Omental fat pad (tissue), 4 donors: ENCODE measurements around the gene TRMT2A. TPM values are rescaled to one million over a fixed set of nuclear protein-coding genes. Genes with fewer than 3 reads are reported as not detected.
"Not testable (repeated sequence)": the region's sequence is repeated elsewhere in the genome, so short reads cannot be mapped to it uniquely, and the experiment has no call there.

Source experiments
- ATAC-seq: fragments of 150-250 bp; one replicate; pipeline ENCODE4 v1.9.1; 2016; ENCODE audit warnings: mild to moderate bottlenecking, moderate library complexity; ENCODE audit not compliant: low FRiP score
- DNase-seq: peaks from one replicate; pipeline ENCODE4 v3.0.0-alpha.2; 2019; ENCODE audit warnings: low spot score
- total RNA-seq, 4 donors: library from RNA; depleted of rRNA; stranded (reverse); fragments of >200 nt; gene quantifications; one replicate each; pipeline ENCODE4 v1.1.0, GENCODE V29; 2016
- TF ChIP-seq, protein P1 (sequence below), 3 donors: fragments of 450-650 bp; IDR thresholded peaks; one replicate each; pipeline ENCODE4 v1.5.1; 2016 to 2017; ENCODE audit warnings: antibody characterized with exemption in 3 of 3, mild to moderate bottlenecking in 3 of 3, moderate library complexity in 2 of 3

TRMT2A gene, protein sequence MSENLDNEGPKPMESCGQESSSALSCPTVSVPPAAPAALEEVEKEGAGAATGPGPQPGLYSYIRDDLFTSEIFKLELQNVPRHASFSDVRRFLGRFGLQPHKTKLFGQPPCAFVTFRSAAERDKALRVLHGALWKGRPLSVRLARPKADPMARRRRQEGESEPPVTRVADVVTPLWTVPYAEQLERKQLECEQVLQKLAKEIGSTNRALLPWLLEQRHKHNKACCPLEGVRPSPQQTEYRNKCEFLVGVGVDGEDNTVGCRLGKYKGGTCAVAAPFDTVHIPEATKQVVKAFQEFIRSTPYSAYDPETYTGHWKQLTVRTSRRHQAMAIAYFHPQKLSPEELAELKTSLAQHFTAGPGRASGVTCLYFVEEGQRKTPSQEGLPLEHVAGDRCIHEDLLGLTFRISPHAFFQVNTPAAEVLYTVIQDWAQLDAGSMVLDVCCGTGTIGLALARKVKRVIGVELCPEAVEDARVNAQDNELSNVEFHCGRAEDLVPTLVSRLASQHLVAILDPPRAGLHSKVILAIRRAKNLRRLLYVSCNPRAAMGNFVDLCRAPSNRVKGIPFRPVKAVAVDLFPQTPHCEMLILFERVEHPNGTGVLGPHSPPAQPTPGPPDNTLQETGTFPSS
- 10 to 100 TPM; 32.4 to 58.5 (median 49.0) TPM for total RNA-seq

DNA sequence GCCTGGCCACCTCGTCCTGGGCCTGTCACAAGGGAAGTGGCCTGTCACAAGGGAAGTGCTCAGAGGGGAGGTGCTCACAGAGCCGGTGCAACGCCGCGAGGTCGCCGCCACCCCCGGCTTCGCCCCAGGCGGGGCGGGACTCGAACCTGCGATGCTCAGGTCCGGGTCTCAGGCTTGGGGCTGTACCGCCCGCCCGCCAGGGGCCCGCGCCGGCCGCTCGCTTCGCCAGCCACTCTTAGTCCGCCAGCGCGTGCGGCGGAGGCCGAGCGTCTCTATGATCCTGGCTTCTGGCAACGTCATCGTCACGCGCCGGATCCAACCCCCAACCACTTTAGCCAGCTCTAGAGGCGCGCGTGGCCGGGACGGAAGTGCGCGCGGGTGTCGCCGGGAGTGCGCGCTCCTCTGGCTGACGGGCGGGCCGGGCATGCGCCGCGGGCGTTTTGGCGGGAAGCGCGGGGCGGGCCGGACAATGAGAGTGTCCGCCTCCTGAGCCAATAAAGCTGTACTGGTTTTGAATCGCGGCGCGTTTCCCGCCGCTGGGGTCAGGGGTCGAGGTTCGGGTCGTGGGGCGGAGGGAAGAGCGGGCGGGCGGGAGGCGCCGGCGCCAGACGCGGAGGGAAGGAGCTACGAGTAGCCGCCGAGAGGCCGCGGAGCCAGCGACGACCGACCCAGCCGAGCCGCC is at the start of gene TRMT2A:
TSS of gene TRMT2A (minus strand) at position 276 of the 682 bp plus-strand sequence. CDS start 320 bp downstream, outside the sequence.
- TF ChIP-seq, protein P1, sequence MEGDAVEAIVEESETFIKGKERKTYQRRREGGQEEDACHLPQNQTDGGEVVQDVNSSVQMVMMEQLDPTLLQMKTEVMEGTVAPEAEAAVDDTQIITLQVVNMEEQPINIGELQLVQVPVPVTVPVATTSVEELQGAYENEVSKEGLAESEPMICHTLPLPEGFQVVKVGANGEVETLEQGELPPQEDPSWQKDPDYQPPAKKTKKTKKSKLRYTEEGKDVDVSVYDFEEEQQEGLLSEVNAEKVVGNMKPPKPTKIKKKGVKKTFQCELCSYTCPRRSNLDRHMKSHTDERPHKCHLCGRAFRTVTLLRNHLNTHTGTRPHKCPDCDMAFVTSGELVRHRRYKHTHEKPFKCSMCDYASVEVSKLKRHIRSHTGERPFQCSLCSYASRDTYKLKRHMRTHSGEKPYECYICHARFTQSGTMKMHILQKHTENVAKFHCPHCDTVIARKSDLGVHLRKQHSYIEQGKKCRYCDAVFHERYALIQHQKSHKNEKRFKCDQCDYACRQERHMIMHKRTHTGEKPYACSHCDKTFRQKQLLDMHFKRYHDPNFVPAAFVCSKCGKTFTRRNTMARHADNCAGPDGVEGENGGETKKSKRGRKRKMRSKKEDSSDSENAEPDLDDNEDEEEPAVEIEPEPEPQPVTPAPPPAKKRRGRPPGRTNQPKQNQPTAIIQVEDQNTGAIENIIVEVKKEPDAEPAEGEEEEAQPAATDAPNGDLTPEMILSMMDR (IDR thresholded peaks at IDR 0.05), result no peak
- peak; percentile 94 for ATAC-seq
- peak; percentile 96 for DNase-seq

DNA sequence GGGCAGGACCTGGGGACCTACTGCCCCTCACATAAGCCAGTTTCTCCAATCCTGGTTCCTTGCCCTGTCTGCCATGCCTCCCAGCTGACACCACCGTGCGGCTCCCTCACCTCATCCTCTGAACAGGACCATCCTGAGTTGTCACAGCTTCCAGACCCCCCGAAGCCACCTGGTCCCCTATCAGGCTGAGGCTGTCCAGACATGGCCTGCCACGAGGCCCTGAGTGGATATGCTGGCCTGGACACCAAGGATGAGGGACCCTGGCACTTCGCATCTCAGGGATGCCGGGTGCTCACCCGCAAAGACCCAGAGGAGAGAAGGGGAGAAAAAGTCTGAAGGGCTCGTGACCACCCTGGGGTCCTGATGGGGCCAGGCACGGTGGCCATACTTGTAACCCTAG is 49.7 kb upstream of the TRMT2A start:
- ATAC-seq, result no peak
- TF ChIP-seq, protein P1 (IDR thresholded peaks at IDR 0.05), result no peak
- no peak for DNase-seq

DNA sequence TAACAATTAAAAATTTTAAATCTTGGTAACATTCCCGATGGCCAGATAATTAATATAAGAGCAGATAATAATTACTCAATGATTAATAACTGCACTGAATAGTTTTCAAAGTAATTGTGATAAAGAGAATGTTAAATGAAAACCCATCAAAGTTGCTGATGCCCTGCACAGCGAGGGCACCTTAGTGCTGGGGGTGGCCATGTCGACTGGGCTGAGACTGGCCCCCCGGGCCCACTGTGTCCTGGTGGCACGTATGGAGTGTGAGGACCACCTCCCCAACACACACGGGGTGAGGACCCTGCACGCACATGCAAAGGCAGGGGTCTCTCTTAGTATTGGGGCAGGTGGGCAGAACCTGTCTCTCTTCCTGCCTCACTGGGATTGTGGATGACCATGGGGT is 48.9 kb upstream of the TRMT2A start:
- DNase-seq (no peak), ATAC-seq (no peak)
- TF ChIP-seq, protein P1 (IDR thresholded peaks at IDR 0.05), result no peak

DNA sequence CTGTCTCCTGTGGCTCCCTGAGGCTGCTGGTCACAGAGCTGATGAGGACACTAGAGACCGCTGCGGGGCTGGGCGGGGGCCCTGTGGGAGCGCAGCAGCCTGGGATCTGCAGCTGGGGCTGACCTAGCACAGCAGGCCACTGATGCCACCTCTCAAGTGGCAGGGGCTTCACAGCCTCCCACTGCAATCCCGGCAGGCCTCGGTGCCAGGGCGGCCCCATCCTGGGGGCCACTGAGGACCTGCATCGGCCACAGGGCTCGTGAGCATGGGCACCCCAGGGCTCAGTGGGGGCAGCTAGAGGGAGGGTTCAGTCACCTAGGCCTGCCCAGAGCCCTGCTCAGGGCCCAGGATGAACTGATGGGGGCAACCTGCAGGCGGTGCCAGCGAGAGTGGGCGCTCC is 48.4 kb upstream of the TRMT2A start:
- ATAC-seq, result no peak
- TF ChIP-seq, protein P1 (IDR thresholded peaks at IDR 0.05), result no peak
- DNase-seq, result no peak

DNA sequence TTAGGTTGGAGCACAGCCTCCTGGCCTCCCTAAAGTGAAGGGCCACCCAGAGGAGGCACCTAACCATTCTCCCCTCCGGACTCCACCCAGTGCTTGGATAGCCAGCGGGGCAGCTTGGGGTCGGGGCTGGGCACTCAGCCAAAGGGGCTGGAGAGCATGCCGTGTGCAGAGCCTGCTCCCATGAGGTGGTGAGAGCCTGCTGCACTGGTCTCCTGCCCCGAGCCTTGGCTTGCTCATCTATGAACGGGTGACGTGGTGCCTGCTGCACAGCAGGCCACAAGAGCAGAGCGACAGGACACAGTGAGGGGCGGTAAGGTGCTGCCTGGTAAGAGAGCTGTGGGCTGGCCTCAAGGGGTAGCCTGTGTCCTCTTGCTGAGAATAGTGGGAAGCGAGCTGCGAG is 47.8 kb upstream of the TRMT2A start:
- TF ChIP-seq, protein P1 (IDR thresholded peaks at IDR 0.05), result no peak
- ATAC-seq, result no peak
- no peak for DNase-seq

DNA sequence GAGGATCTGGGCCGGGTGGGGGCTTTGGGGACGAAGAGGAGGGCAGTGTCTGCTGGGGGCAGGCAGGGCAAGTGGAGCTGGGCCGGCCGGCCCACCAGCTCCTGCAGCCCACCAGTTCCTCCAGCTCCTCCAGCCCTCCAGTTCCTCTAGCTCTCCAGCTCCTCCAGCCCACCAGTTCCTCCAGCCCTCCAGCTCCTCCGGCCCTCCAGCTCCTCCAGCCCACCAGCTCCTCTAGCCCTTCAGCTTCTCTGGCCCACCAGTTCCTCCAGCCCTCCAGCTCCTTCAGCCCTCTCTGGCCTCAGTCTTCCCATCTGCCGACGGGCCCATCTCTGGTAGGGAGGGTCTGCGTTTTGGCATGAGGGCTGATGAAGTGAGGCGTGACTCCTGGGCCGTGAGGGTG is 43.0 kb upstream of the TRMT2A start:
- no peak for ATAC-seq
- TF ChIP-seq, protein P1 (IDR thresholded peaks at IDR 0.05), result no peak

DNA sequence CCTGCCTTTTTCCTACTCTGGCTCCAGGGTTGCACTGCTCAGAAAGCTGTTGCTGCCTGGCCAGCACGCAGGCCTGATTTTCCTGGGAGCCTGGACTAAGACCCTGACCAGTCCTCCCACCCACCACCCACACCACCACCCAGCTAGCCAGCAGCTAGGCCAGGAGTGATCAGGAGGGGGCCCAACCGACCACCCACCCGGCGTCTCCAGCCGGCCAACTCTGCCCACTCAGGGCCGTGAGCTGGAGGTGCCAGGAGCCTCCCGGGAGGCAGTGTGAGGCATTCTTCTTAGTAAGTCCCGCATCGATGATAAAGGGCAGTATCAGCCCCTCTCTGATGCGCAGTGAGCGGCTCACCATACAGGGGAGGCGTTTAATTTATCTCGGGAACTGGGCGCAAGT is 42.5 kb upstream of the TRMT2A start:
- not testable (repeated sequence) for ATAC-seq, DNase-seq

More for the DNA sequence above, 43.0 kb upstream of the TRMT2A start:
- DNase-seq, result no peak
